NCI-H2227 treated with DMSO at 0.1 percent for 48 hours (cell line): Measurements from ENCODE around the gene CDH6.

ENCODE experiments used
- DNase-seq: peaks from one replicate; lab custom pipeline; 2025; lab: John Stamatoyannopoulos, UW

The CDH6 gene

DNA sequence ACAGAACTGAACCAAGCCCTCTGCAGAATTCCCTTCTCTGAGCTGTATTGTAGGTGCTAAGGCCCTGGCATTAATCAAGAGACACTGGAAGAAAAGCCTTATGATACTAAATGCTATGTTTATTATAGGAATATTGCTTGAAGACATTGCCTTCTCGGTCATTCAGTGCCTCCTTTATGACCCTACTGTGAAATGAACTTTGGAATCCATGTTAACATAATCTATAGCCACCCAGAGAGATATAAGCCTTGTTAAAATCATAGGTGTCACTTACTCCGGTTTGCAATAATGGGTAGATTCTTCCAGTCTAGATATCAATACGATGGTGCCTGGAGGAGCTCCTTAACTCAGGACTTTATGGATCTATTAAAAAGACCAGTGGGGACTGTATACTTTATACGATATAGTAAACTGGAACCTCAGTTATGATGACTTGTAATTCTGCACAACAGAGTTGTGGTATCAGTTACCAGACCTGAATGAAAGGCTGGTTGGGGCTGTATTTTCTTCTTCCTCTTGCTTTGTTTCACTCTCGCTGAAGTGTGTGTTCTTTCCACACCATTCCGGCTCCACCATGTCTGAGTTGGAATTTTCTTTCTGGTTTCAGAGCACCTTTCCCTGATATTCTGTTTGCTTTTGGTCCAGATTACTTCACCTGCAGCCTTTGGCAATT, 183.9 kb downstream of the CDH6 start:
- no peak for DNase-seq

DNA sequence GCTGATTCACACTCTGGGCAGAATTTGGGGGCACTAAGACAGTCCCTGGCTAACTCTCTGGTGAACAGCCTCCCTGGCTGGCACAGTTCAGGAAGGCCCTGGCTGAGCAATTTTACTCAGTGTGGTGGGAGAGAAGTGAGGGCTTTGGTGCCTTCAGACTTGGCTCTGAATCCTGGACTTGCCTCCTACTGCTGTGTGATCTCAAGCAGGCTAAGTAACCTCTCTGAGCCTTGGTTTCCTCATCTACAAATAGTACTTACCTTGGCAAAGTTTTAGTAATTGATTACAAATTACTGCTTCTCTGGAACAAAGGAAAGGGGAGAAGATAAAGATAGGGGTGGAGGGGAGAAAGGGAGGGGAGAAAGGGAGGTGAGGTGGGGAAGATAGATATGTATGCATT, 184.7 kb downstream of the CDH6 start:
- no peak for DNase-seq
